NT2/D1 (cell line): ENCODE measurements around the gene ADAMTS20.

Source experiments
- DNase-seq: peaks from one replicate; pipeline ENCODE4 v3.0.0-alpha.2; 2011; ENCODE audit warnings: low read depth, low spot score
- H3K27me3 ChIP-seq: 2 replicates; pipeline ENCODE4 v1.6.0; 2011; ENCODE audit warnings: mild to moderate bottlenecking; ENCODE audit not compliant: insufficient read length, insufficient read depth
- H3K36me3 ChIP-seq: 2 replicates; pipeline ENCODE4 v1.6.1; 2011; ENCODE audit warnings: mild to moderate bottlenecking, low read length, mixed read lengths; ENCODE audit not compliant: insufficient read depth, insufficient read length
- H3K4me1 ChIP-seq: 2 replicates; pipeline ENCODE4 v1.5.1; 2011; ENCODE audit not compliant: insufficient read depth, insufficient read length
- H3K4me3 ChIP-seq: 2 replicates; pipeline ENCODE4 v1.5.1; 2011; ENCODE audit warnings: low read depth; ENCODE audit not compliant: insufficient read length
- H3K9ac ChIP-seq: 2 replicates; pipeline ENCODE4 v1.6.0; 2011; ENCODE audit warnings: low read depth; ENCODE audit not compliant: insufficient read length
- H3K9me3 ChIP-seq: 2 replicates; pipeline ENCODE4 v1.5.1; 2011; ENCODE audit warnings: mild to moderate bottlenecking, low read length; ENCODE audit not compliant: insufficient read depth
- SUZ12 ChIP-seq: IDR thresholded peaks from 2 replicates; pipeline ENCODE4 v1.6.1; 2011; ENCODE audit not compliant: insufficient read length, insufficient read depth; ENCODE audit errors: extremely low read depth
- YY1 ChIP-seq: IDR thresholded peaks from 2 replicates; pipeline ENCODE4 v1.6.1; 2011; ENCODE audit not compliant: insufficient read length, insufficient read depth
- ZNF274 ChIP-seq: IDR thresholded peaks from 2 replicates; pipeline ENCODE4 v1.6.1; 2011; ENCODE audit warnings: mild to moderate bottlenecking, low read depth, low read length

ADAMTS20 gene

DNA sequence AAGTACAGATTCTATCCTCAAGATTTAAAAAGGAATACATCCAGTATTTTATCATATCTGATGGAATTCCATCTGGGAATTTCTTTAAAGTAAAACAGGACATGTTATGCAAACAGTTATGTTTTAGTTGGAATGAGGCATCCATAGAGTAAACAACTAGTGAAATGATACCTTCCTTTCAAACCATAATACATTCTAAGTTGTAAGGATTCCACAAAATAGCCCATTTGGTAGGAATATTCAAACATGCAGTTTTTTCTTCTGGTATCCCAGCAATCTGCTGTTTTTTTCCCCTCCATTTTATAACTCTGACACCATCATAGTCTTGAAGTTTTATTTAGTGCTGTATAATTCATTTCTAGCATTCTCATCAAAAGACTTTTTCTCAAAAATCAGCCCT, 149.6 kb downstream of the ADAMTS20 start:
- H3K4me3 ChIP-seq = no peak overlapping the region
- no peaks in the 10 kb centered on the region for H3K4me1 ChIP-seq
- no peak for DNase-seq
- TF ChIP-seq YY1 (no peak), SUZ12 (no peak), ZNF274 (no peak)
- no peaks in the 10 kb centered on the region for H3K36me3 ChIP-seq
- no peaks in the 10 kb centered on the region for H3K9me3 ChIP-seq
- H3K9ac ChIP-seq = no peak overlapping the region
- no peaks in the 10 kb centered on the region for H3K27me3 ChIP-seq

DNA sequence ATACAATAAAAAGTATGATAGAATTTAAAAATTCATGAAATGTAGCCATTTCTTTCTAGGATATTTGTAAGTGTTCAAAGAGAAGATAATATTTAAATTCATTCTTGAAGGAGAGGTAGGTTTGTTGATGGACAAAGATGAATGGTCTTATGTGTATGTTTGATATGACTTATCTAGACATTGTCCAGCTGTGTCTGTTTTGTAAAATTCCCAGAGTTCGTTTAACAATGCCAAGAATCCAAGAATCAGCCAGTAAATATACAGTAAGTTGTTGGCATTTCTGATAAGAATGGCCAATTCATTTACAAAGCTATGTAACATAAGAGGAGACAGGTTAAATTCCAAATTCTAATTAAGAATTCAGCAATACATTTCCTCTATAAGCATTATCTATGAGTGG, 150.9 kb downstream of the ADAMTS20 start:
- no peak for DNase-seq
- TF ChIP-seq YY1 = no peak
- no peak for TF ChIP-seq SUZ12
- no peak for TF ChIP-seq ZNF274
- Histone ChIP-seq H3K9ac (no peak overlapping the region), H3K4me1 (no peaks in the 10 kb centered on the region), H3K9me3 (no peaks in the 10 kb centered on the region), H3K36me3 (no peaks in the 10 kb centered on the region), H3K4me3 (no peak overlapping the region), H3K27me3 (no peaks in the 10 kb centered on the region)

DNA sequence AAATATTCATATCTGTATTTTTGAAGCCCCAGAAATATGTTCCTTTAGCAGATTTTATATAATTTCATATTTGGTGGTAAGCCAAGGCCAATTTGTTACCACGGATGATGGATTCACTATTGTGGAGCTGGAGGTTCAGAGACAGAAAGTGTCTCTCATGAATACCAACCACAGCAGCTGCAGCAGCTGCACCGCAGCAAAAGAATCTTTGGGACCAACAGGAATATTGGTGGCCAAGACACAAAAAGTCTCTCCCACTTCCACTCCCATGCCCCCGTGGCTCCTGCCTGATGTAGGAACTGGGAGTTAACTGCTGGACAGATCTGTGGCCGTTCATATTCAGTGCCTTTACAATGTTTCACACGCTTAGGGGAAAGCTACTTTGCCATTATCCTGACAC, 155.3 kb downstream of the ADAMTS20 start:
- H3K27me3 ChIP-seq = no peaks in the 10 kb centered on the region
- no peak overlapping the region for H3K9ac ChIP-seq
- no peak overlapping the region for H3K4me3 ChIP-seq
- no peaks in the 10 kb centered on the region for H3K9me3 ChIP-seq
- no peaks in the 10 kb centered on the region for H3K36me3 ChIP-seq
- DNase-seq = no peak
- TF ChIP-seq ZNF274 = no peak
- no peak for TF ChIP-seq SUZ12
- no peak for TF ChIP-seq YY1
- H3K4me1 ChIP-seq = no peaks in the 10 kb centered on the region

DNA sequence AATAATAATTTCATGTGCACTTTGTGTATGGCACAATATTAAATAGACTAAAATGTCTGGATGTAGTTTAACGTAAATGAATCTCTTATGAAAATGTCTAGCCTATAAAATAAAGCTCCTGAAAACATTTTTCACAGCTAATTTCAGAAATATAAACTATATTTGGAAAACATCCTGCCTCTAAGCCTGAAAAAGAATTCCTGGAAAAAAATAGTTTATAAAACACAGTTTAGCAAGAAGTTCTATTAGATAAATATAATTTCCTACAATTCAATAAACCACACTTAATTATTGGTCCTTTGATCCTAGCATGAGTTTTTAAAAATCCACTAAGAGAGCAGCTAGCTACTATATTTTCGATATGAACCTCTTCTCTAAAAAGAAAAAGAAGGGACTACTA, 159.9 kb downstream of the ADAMTS20 start:
- Histone ChIP-seq H3K27me3 (no peaks in the 10 kb centered on the region), H3K4me3 (no peak overlapping the region), H3K9ac (no peak overlapping the region), H3K9me3 (no peaks in the 10 kb centered on the region), H3K4me1 (no peaks in the 10 kb centered on the region), H3K36me3 (no peaks in the 10 kb centered on the region)
- TF ChIP-seq YY1 (no peak), SUZ12 (no peak), ZNF274 (no peak)
- DNase-seq = no peak

DNA sequence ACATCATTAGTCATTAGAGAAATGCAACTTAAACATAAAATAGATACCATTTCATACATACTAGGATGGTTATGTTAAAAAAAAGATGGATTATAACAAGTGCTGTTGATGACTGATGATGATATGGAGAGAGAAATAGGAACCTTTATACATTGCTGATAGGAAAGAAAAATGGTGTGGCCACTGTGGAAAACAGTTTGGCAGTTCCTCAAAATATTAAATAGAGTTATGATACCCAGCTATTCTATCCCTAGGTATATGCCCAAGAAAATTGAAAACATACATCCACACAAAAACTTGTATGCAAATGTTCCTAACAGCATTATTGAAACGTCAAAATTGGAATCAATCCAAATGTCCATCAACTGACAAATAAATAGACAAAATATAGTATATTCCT, 170.1 kb downstream of the ADAMTS20 start:
- H3K4me1 ChIP-seq = no peaks in the 10 kb centered on the region
- H3K36me3 ChIP-seq = no peaks in the 10 kb centered on the region
- H3K9ac ChIP-seq = no peak overlapping the region
- peaks cover 16% of the 10 kb centered on the region for H3K9me3 ChIP-seq
- DNase-seq = no peak
- no peaks in the 10 kb centered on the region for H3K27me3 ChIP-seq
- no peak overlapping the region for H3K4me3 ChIP-seq
- TF ChIP-seq YY1 = no peak
- TF ChIP-seq ZNF274 = no peak
- no peak for TF ChIP-seq SUZ12

DNA sequence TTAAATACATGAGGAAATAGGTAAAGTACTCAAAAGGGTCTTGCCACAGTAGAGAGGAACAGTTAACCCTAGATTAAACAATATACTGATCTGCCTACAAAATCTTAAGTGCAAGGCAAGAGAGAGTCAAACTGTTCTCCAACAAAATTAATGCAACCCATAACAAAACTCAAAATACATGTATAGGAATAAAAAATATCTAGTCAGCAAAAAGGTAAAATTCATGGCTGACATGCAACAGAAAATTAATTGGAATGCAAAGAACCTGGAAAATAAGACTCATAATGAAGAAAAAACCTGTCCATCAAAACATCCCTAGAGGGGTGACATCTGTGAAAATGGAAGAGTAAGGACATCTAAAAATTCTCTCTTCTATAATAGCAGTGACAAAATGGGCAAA, 173.6 kb downstream of the ADAMTS20 start:
- H3K9ac ChIP-seq = no peak overlapping the region
- no peak for DNase-seq
- H3K4me1 ChIP-seq = no peaks in the 10 kb centered on the region
- H3K4me3 ChIP-seq = no peak overlapping the region
- H3K27me3 ChIP-seq = no peaks in the 10 kb centered on the region
- H3K9me3 ChIP-seq = peaks cover 16% of the 10 kb centered on the region
- TF ChIP-seq YY1 (no peak), SUZ12 (no peak), ZNF274 (no peak)
- H3K36me3 ChIP-seq = no peaks in the 10 kb centered on the region

DNA sequence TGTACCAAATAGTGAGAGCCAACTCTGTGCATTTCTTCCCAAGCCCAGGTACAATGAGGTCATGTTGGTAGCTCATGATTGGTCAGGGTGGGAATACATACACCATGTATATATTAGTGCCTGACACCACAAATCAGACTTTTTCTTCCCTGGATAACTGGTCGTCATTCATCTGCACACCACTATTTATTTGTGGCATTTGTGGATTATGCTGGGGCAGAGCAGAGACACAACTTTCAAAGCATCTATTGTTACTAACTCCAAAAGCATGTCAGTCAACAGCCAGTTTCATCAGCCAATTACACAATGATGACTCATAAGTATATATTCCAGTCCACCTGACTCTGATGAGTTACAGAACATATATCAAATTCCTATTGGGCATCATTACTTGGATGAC, 181.7 kb downstream of the ADAMTS20 start:
- H3K4me1 ChIP-seq = no peaks in the 10 kb centered on the region
- no peak overlapping the region for H3K9ac ChIP-seq
- no peak for DNase-seq
- H3K9me3 ChIP-seq = no peaks in the 10 kb centered on the region
- no peaks in the 10 kb centered on the region for H3K27me3 ChIP-seq
- no peak for TF ChIP-seq SUZ12
- no peak for TF ChIP-seq YY1
- TF ChIP-seq ZNF274 = no peak
- no peak overlapping the region for H3K4me3 ChIP-seq
- no peaks in the 10 kb centered on the region for H3K36me3 ChIP-seq

DNA sequence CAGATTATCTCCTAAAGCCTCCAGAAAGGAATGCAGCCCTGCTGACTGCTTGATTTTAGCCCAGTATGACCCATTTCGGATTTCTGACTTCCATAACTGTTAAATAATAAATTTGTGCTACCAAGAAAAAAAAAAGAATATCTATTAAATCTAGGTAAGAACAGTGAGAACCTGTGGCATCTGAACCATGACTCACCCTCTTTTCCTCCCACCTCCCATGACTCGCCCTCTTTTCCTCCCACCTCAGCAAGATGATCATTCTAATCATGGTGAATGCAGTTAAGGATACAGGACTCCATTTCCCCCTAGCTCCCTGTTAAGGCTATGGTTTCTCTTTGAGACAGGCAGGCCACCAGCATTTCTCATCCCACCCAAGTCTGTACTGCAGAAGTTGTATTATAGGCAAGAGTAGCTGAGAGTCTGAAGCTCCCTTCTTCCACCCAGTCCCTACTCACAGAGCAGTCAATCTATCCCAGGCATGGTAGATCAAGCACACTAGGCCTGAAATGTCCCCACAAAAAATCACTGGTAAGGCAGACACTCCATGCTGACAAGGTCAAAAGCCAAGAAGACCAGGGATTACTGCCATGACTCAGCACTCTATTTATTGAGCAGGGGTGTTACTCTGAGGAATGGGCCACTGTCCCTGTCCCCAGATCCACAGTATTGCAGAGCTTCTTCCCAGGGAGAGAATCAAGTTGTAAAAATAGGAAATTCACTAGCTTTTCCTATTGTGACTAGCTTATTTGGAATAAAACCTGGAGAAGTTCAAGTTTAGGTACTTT, 188.9 kb downstream of the ADAMTS20 start:
- H3K27me3 ChIP-seq = no peaks in the 10 kb centered on the region
- no peak for DNase-seq
- no peaks in the 10 kb centered on the region for H3K36me3 ChIP-seq
- TF ChIP-seq SUZ12 (no peak), YY1 (no peak)
- H3K9ac ChIP-seq = no peak overlapping the region
- H3K9me3 ChIP-seq = peaks cover 7% of the 10 kb centered on the region; the same call in 1 of the 2 replicates
- no peaks in the 10 kb centered on the region for H3K4me1 ChIP-seq
- H3K4me3 ChIP-seq = no peak overlapping the region
